HG02885 (cell line): ENCODE measurements around the gene MAP4K2.

Source experiments
- ATAC-seq: cut with Tn5 transposase; IDR thresholded peaks from one replicate; pipeline ENCODE4 v1.9.1; 2021; ENCODE audit warnings: mild to moderate bottlenecking; ENCODE audit not compliant: unreplicated experiment, poor library complexity

MAP4K2 gene

DNA sequence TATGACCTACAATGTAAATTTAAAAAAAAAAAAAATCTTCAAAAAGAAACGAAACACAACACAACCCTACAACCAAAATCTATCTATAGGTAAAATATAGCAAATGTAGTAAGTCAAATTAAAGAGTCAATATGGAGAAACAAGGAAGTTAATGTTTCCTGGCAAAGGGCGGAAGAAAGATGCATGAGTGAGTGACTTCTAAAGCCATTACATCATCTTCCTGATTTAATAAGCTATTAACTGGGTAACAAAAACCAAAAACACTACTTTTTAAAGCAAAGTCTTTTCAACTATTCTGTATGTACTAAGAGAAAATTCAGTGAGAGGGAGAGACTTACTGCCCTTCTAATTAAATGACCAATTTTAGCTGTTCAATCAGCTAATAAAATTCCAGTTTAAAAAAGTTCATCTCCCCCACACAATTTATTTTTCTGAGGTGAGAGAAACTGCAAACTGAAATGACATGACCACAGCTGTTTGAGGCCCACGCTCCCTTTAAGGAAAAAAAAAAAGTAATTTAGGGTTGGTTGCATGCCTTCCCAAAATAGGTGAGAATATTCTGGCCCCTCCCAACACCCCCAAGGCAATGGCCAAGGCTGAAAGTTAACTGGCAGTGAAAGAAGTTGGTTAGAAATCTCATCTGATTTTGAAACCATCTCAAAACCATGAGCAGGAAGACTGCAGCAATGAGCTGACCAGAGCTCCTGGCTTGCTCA lies 30.6 kb downstream of the MAP4K2 start:
- no peak for ATAC-seq

DNA sequence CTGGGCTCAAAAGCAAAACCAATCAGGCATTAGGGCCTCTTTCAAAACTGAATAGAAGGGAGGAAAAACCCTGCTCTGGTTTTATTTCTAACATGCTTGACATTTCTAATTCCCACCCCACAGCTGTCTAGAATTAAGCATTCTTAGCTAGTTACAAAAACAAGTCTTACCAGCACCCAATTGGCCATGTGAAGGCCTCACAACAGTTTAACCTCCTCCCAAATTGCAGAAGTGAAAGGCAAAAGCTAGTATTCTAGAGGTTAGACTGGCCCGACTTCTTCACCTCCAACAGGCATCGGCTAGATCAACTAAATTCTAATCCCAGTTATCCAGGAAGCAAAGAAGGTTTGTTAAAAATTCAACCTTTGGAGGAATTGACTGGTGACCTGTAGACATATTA lies 31.2 kb downstream of the MAP4K2 start:
- ATAC-seq = peak; percentile 43

DNA sequence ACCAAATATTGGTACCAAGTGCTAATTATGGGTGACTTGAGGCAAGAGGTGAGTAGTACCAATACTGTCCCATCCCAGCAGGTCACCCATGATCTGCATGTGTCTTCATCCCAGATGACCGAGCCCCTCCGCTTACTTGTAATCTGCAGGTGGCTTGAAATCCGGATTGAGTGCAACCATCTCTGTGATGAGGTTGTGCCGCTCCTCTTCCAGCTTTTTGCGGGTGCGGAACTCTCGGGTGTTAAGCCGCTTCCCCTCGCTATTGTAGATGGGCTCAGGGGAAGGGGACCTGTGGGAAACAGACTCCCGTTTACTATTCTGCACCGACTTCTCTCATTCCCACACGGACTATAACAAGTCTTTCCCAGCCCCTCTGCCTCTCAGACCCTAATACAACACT lies 32.9 kb downstream of the MAP4K2 start:
- no peak for ATAC-seq

DNA sequence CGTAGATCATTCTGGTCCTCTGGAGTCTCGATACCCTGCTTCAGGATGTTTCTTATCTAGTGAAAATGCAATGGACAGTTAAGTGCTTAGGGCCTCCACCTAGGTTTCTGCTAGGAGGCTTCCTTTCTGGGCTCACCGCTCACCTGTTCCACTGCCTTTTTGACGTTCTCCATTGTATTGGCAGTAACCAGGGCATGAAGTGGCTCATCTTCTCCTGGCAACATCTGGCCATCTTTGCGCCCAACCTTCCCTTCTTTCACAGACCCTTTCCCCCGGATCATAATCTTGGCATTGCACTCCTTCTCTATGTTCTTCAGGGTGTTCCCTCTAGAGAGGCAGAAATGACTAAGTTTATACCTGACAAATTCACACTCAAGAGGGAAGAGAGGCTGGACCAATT lies 33.7 kb downstream of the MAP4K2 start:
- ATAC-seq = no peak

DNA sequence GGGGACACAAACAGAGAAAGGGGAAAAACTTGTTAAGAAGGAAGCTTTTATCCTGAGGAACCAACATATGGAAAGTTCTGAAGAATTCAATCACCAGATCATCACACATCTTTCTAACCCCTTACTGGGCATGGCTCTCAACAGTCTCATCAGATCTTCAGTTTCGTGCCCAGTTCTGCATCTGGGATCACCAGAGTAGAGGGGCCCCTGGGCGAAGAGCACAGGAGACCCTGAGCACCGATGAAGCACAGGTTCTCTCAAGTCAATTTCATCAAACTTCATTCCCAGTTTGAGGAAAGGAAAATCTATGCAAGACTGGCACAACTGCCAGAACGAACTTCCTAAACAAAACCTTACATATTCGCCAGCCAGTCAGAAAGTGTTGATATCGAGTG lies 34.7 kb downstream of the MAP4K2 start:
- ATAC-seq = no peak

DNA sequence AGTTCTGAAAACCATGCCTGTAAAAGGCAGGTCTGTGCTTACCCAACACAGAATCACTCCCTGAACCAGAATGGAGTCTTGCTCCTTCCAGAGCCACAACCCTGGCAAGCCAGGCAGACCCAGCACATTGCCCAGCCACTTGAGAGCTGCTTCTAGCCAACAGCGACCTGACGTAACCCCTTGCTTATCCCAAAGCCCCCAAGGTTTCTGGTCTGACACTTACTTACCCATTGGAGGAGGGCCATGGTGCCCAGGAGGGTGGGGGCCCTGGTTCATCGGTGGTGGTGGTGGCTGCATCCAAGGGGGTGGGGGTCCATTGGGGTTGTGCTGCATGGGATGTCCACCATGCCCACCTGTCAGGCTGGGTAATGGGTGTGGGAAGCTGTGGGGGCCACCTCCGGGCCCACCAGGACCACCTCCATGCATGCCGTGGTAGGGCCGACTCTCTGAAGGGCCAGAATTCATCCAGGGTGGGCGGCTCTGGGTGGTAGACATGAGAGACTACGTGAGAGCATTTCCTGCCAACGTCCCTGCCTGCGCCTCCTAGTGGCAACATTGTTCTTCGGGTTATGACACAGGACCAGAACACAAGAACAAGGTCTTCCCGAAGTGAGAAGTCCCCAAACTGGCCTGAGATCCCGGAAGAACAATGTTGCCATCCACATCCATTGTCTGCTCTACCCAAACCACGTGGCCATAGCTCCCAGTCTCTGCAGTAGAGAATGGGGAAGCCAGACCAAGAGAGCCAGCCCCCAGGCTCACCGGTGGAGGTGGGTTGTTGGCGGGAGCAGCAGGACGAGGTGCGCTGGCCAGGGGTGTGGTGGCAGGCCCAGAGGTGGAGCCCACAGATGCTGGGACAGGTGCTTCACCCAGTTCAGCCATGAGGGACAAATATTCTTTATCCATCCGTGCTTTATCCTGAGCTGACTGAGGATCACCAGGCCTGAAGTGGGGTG lies 35.4 kb downstream of the MAP4K2 start:
- no peak for ATAC-seq

DNA sequence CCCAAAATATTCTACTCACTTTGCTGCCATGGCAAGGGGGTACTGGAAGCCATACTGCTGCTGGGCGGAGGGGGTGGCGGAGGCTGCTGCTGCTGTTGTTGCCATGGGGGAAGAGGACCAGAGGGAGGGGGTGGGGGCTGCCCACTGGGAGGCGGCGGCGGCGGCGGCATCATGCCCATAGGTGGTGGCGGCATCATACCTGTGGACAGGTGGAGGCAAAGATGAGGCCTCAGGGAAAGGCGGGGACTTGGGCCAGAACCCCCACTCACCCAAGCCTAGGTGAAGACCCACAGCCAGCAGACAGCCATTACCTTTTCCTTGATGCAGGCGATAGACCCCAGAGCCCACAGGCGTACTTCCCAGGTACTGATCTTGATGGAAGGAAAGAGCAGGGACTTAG lies 36.1 kb downstream of the MAP4K2 start:
- no peak for ATAC-seq

DNA sequence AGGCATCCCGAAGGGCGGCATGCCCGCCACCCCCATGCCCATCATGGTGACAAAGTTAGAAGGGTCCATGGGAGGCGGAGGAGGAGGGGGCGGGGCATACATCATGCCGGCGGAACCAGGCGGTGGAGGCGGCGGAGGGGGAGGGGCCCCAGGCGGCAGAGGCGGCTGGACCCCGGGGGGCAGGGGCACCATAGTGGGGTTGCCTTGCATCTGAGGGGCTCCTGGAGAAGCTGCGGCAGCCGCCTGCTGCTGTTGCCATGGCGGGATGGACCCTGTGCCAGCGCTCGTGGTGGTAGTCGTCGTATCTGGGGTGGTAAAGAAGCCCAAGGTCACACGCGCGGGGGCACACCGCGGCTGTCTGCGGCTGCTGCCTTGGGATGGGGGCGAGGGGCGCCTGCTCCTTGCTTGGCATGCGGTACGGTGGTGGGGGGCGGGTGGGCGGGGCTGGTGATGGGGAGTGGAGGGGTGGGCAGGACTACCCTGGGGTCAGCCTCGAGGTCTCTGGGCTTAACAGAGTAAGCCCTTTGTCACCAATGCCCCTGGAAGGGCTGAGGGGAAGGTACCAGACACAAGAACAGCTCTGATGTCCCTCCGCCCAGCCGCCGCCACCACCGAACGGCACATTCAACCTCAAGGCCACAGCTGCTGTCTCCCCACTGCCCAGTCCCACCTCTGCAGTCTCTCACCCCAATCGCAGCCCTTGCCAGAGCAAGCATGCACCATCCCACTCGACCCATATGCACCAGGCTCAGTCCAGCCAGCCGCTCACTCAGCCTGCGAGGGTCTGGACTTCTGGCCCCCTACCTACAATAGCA lies 37.0 kb downstream of the MAP4K2 start:
- ATAC-seq = no peak

DNA sequence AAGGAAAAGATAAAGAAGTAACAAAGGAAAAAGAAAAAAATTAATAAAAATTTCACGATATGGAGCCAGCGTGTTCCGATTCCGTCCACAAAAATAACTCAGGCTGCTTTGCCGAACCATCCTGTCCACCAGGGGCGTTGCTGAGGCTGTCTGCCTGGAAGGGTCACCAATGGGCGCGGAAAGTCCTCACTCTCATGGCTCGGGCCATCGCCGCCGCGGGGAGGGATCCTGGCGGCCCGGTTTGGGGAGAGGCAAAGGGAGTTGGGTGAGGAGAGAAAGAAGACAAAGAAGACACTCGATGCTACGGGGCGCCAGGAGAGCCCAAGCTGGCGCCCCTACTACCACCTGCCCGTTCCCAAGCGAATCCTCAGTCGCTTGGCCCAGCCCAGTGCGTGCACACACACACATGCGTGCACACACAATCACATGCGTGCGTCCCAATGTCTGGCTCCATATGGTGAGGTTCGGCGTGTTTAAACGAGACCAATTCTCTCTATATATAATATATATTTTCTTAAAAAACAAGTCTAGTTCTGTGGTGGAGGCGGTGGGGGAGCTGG lies 37.6 kb downstream of the MAP4K2 start:
- ATAC-seq = no peak

DNA sequence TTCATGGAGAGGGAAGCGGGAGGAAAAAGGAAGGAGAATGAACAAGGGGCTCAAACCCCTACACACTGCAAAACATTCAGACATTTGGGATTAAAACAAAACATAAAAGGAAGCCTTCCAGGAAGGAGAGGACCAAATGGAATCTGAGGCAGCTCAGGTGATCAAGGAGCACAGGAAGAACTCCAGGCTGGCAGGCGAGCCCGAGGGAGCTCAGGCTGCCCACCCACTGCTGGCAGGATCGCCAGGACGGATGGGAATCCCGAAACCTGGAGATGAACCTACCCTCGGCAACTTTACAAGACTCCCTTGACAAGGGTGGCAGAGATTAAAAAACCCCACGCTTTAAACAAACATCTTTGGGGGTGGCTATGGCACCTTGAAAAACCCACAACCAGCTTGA lies 38.3 kb downstream of the MAP4K2 start:
- no peak for ATAC-seq

DNA sequence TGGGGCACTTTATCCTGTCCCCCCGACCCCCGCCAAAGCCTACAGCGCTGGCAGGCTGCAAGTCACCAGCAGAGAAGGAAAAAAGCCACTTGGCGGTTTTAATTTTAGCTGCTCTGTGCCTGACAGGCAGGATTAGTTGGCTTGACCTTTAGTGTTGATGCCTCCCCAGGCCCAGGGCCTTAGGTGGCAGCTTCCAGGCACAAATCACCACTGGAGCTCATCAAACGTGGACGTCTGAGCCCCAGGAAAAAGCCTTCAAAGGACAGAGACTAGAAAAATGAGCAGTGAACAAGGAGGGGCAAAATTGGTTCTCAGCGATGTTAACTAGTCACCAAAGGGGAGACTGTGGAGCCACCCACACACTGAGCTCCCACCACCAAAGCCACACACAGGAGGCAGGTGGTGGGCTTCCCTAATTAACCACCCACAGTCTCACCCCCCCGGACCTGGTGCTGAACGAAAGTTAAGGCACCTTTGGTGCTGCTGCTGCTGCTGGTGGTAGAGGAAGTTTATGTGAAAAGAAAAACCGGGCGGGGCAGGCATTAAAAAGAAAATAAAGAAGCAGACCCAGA lies 38.9 kb downstream of the MAP4K2 start:
- no peak for ATAC-seq

DNA sequence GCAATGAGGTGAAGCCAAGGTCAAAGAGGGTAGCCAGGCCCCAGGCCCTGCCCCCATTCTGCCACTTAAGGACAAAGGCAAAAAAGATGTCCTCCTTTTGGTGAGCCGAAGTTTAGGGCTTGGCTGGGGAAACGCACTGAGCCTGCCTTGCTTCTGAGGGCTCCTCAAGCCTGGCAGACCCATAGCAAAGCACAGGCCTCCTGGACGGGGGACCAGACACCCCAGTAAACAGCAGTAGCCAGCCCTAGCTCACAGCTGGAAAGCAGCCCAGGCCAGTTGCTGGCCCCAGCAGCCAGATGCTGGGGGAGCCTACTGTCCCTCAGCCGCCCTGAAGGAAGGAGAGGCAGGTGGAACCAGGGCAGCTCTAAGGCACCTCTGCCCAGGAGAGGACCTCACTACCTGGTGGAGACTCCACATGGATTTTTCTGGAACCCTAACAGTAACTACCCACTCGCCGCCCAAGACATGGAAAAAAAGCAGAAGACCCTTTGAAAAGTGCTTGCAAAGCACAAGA lies 39.4 kb downstream of the MAP4K2 start:
- no peak for ATAC-seq

DNA sequence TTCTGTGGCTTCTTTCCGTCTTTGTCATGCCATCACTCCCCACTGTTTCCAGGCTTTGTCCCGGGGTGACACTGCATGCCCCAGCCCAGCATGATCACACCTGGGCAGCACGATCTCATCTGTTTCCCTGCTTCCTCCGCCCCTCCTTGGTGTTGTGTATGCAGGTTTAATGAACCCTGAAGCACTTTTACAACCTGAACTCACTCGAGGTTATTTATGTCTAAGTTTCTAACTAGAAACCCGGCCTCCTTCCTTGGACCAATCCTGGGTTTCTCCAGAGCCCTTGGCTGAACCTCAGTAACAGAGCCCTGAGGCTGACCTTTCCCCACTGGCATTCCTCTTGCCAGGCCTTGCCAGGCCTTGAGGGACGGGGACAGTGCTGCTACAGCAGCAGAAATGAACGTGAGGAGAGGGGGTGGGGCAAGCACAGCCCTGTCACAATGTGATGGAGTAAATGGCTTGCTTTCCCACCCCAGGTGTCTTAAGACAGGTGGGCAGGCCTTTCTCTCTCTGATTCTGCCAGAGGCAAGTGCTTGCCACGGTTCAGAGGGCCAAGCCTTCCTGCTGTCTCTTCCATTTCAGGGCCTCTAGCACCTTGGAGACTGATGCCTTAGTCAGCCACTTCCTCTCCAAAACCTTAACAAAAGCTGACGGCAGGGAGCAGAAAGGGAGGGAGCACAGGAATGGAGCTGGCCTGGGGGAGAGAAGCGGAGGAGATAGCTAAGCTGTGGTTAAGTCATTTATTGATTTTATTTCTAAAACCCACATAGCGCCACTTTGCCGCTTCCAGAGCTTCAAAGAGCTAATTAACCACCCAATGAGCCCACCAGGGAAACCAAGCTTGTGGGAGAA lies 40.1 kb downstream of the MAP4K2 start:
- ATAC-seq = no peak

DNA sequence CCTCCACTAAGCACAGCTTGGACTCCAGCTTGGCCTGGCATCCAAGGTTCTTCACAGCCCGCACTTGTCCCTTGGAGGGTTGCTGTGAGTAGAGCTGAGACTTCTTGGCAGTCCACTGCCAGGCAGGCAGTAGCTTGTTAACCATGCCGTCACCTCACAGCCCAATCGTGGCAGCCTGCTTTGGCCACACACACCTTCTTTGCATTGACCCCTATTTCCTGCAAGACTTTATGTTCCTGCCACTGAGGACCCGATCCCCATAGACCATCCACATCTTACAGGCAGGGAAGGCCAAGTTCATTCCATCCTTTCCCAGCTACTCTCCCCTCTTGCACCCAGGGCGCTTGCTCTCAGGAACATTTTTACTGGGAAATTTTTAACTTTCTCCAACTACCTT lies 40.7 kb downstream of the MAP4K2 start:
- ATAC-seq = no peak

DNA sequence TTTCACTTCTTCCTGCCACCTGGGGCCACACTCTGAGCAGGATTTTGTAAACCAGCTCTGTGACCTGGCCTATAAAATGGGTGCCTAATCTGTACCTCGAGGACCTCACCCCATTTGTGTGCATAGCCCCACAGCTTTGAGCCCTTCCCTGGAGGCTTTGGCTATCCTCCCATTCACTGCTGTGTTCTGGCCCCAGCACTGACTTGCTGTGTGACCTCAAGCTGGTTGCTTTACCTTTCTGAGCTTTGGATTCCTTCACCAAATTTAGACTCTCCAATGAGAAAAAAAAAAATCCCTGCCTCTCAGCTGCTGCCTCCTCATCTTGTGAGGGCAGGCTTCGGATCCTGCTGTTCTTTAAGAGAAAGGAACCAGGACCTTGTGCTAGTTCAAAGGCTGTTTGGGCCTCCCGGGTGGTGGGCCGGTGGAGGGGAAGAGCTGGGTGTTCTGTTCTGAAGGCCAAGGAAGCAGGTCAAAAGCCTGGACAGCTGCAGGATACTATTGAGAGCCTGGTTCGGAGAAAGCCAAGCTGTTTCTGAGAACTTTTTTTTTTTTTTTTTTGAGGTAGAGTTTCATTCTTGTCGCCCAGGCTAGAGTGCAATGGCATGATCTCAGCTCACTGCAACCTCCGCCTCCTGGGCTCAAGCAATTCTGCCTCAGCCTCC lies 42.1 kb downstream of the MAP4K2 start:
- no peak for ATAC-seq

DNA sequence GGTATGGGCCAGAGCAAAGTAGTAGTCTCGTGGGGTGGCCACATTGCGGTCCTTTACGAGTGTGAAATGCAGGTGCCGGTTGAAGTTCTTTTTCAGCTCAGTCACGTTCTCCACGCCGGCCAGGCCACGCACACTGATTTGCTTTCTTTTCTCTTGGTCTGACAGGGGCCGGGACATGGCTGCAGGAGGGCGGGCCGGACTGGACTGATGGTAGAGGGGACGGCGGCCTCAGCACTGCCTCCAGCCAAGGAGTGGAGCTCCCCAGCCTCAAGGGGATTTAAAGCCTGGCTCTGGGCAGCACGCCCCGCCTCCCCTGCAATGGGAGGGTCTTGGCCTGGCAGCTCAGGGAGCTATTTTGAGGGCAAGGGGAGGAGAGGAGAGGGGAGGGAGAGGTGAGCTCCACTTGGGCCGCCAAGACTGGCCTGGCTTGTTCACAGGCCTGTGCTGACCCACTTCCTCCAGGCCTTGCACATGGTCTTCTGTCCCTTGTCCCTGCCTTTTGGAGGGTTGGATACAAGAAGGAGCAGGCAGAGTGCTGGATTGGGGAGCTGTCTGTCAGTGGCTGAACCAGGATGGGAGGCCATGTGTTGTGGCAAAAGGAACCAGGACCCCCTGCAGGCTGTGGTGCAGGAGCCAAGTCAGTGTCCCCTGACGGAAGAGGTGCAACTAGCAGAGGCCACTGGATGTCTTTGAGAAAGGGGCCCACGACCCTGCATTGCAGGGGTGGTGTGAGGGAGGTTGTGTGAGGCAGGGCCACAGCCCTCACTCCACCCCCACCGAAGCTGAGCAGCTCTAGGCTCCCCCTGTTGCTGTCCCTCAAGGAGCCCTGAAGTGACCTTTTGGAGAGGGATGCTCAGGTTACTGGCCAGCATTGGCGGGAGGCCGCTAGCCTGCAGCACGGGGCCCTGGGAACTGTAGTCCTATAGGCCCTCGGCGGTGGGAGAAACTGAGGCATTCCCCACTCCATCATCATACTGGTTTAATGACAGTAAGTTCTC lies 43.0 kb downstream of the MAP4K2 start, which contains the start of gene PYGM:
PYGM (minus strand) TSS at position 253 of the 998 bp plus-strand sequence; CDS start at position 177, 76 bp downstream.
- no peak for ATAC-seq

DNA sequence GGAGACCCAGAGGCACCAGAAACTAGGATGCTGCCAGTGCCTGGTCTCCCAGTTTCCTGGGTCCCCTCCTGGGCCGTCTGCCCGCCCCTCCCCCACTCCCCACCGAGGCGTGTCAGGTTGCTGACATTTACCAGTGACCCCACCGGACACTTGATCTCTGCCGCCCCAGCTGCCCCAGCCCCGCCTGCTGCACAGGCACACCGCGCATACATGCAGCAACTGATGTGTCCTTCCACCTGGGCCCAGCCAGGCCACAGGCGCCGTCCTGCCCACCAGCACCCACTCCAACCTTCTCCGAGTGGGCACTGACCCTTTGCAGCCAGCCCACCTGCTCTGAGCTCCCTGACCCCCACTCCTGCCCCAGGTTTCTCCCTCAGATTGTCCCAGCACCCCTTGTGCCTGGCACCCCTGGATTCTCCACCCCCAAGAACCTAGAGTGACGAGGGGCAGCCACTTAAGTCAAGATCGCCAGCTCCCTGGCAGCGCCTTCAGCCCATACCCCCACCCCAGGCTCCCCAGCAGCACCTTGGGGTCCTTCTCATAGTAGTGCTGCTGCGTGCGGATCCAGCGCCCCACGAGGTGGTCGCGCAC lies 43.8 kb downstream of the MAP4K2 start:
- no peak for ATAC-seq
